UCSD-AML1 (cell line): ENCODE measurements around the gene SLC39A11.

Experiments
- DNase-seq: peaks from one replicate; lab custom pipeline; 2025; ENCODE audit not compliant: unreplicated experiment; lab: John Stamatoyannopoulos, UW

Gene SLC39A11

GRCh38 chr17:72605543-72605942 is 486.9 kb downstream of the SLC39A11 start:
- no peak for DNase-seq

GRCh38 chr17:72604518-72604917 is 488.0 kb downstream of the SLC39A11 start:
- DNase-seq: no peak

GRCh38 chr17:72603420-72604242 is 488.9 kb downstream of the SLC39A11 start:
- DNase-seq: no peak

GRCh38 chr17:72602517-72603419 is 489.7 kb downstream of the SLC39A11 start:
- DNase-seq: no peak

- no peak for DNase-seq
Observed at GRCh38 chr17:72600934-72601333, 491.6 kb downstream of the SLC39A11 start.

GRCh38 chr17:72599891-72600290 is 492.6 kb downstream of the SLC39A11 start:
- DNase-seq: no peak

GRCh38 chr17:72598695-72599094 is 493.8 kb downstream of the SLC39A11 start:
- DNase-seq: no peak

- DNase-seq: no peak
Observed at GRCh38 chr17:72597354-72598087, 495.0 kb downstream of the SLC39A11 start.
